22Rv1 (cell line): Measurements from ENCODE around the gene TKTL1.

Experiments
- CTCF ChIP-seq: fragments of 450-650 bp; IDR thresholded peaks from 2 replicates; pipeline ENCODE4 v1.5.1; 2017; ENCODE audit warnings: mild to moderate bottlenecking
- ZFX ChIP-seq: fragments of 450-650 bp; IDR thresholded peaks from 2 replicates; pipeline ENCODE4 v1.6.1; 2017; ENCODE audit warnings: antibody characterized with exemption, borderline replicate concordance

GRCh38 chrX:154362085-154362742 lies 66.6 kb downstream of the TKTL1 start:
- TF ChIP-seq CTCF, result no peak
- no peak for TF ChIP-seq ZFX
